Vagina (tissue), 2 donors: ENCODE results near the gene NGEF. TPM values are rescaled to one million over a fixed set of nuclear protein-coding genes. Genes with fewer than 3 reads are reported as not detected.

Experiments
- DNase-seq, 2 donors: peaks; one replicate each; pipeline ENCODE4 v3.0.0-alpha.2; 2017; ENCODE audit errors: extremely low spot score in 2 of 2
- H3K27ac ChIP-seq: fragments of 200-600 bp; sonication (generic); one replicate; pipeline ENCODE4 v1.5.1; 2019
- H3K27me3 ChIP-seq: fragments of 200-600 bp; sonication (generic); one replicate; pipeline ENCODE4 v1.5.1; 2019
- H3K36me3 ChIP-seq, 2 donors: fragments of 200-600 bp; sonication (generic); one replicate each; pipeline ENCODE4 v1.5.1; 2017 to 2019
- H3K4me1 ChIP-seq: fragments of 200-600 bp; sonication (generic); one replicate; pipeline ENCODE4 v1.5.1; 2019
- H3K4me3 ChIP-seq, 2 donors: fragments of 200-600 bp; sonication (generic); 1 replicate in 1 of 2; 2 replicates in 1 of 2; pipeline ENCODE4 v1.5.1; 2016 to 2019
- H3K9me3 ChIP-seq: fragments of 200-600 bp; sonication (generic); one replicate; pipeline ENCODE4 v1.5.1; 2019
- CTCF ChIP-seq, 3 experiments: fragments of 450-650 bp in 2 of 3; fragments of 200-600 bp in 1 of 3; sonication (generic) in 1 of 3; IDR thresholded peaks; one replicate each; pipeline ENCODE4 v1.5.1; 2017 to 2019; ENCODE audit warnings: antibody characterized with exemption in 3 of 3, mild to moderate bottlenecking in 2 of 3, moderate library complexity in 2 of 3
- POLR2A ChIP-seq, 2 donors: fragments of 450-650 bp; IDR thresholded peaks; one replicate each; pipeline ENCODE4 v1.6.1; 2017; ENCODE audit warnings: antibody characterized with exemption in 2 of 2, mild to moderate bottlenecking in 2 of 2, moderate library complexity in 2 of 2
- POLR2AphosphoS5 ChIP-seq, 2 donors: sonication (generic); formaldehyde crosslinking; IDR thresholded peaks; one replicate each; pipeline ENCODE4 v1.9.0; 2017; ENCODE audit warnings: antibody characterized with exemption in 2 of 2, mild to moderate bottlenecking in 2 of 2, low read depth in 1 of 2; ENCODE audit not compliant: insufficient read depth in 1 of 2
- intact Hi-C: fragments of 100-400 bp; cut with DNase I; formaldehyde crosslinking; loops from one replicate; pipeline ENCODE4 v1.15.1; 2023
- total RNA-seq: library from RNA; depleted of rRNA; stranded (reverse); fragments of >200 nt; gene quantifications from one replicate; pipeline ENCODE4 v1.2.3, GENCODE V29; 2016

The NGEF gene
- total RNA-seq, 1 donor from 2014 or later = 4.9 TPM

DNA sequence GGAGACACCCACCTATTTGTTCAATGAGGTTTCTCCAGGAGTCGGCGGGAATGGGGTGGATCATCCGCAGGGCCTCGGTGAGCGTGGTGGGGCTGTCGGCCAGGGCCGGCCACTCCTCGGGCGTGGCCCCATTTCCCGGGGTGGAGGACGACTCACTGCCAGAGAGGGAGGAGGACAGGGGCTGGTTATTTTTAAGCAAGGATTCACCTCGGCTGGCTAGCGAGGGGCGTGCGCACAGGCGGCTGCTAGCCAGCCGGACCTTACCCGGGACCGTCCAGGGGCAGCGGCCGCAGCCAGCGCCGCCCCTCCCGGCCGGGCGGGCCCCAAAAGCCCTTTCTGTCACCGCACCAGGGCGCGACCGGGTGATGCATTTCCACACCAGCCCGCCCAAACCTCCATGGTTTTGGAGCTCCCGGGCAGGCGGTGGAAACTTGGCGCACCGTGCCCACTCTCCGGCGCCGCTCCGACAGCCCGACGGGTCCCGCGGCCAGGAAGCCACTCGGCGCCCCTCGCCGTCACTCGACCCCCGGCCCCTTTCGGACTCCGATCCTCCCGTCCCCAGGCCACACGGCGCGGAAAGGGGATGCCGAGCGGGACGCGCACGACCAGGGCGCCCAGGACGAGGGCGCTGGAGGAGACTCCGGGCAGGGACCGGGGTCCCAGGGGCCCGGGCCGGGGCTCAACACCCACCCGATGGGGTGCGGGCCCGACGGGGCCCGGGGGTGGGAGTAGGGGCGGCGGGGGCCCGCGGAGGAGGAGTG, 85.8 kb downstream of the NGEF start:
- no peak for DNase-seq
- H3K36me3 ChIP-seq = no peaks in the 10 kb centered on the region
- no peaks in the 10 kb centered on the region for H3K27me3 ChIP-seq
- no peaks in the 10 kb centered on the region for H3K9me3 ChIP-seq
- peak overlapping the region; percentile 41 to 55 for H3K4me3 ChIP-seq
- H3K27ac ChIP-seq = no peak overlapping the region
- intact Hi-C loops = no loop called here
- TF ChIP-seq CTCF (IDR thresholded peaks at IDR 0.05) (no peak), POLR2AphosphoS5 (IDR thresholded peaks at IDR 0.05; ENCODE audit: insufficient read depth in 1 of 2, low read depth in 1 of 2) (no peak), POLR2A (IDR thresholded peaks at IDR 0.05) (no peak)
- H3K4me1 ChIP-seq = peaks cover 26% of the 10 kb centered on the region

DNA sequence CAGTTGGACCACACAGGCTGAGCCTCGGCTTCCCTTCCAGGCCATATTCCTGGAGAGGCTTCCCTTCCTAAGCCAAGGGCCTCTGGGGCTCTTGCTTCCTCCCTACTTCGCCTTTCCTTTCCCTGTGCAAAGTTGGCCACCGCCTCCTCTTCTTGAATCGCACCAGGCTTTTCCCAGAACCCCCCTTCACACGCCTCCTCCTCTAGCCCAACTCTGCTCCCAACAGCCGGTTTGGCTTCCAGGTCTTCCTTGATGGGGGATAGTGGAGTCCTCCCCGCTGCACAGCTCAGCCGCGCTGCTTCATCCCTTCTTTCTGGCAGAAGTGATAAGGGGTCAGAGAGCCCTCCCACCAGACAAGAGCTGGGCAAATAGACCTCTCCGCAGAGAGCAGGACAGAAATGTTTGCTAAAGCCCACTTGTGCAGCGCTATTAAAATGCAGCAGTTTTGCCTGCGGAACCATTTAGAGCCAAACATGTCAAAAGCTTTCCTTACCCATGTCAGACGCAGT, 86.6 kb downstream of the NGEF start:
- peaks cover 26% of the 10 kb centered on the region for H3K4me1 ChIP-seq
- H3K4me3 ChIP-seq = peak overlapping the region in 1 of 2 donors; percentile 55
- H3K9me3 ChIP-seq = no peaks in the 10 kb centered on the region
- TF ChIP-seq POLR2AphosphoS5 (IDR thresholded peaks at IDR 0.05; ENCODE audit: insufficient read depth in 1 of 2, low read depth in 1 of 2) (no peak), POLR2A (IDR thresholded peaks at IDR 0.05) (no peak), CTCF (IDR thresholded peaks at IDR 0.05) (no peak)
- H3K27me3 ChIP-seq = no peaks in the 10 kb centered on the region
- no peaks in the 10 kb centered on the region for H3K36me3 ChIP-seq
- intact Hi-C loops = no loop called here
- no peak for DNase-seq
- H3K27ac ChIP-seq = no peak overlapping the region

- H3K27me3 ChIP-seq = no peaks in the 10 kb centered on the region
- no peaks in the 10 kb centered on the region for H3K36me3 ChIP-seq
- H3K4me1 ChIP-seq = peaks cover 26% of the 10 kb centered on the region
- TF ChIP-seq CTCF (IDR thresholded peaks at IDR 0.05) = no peak
- no peak for TF ChIP-seq POLR2AphosphoS5 (IDR thresholded peaks at IDR 0.05; ENCODE audit: insufficient read depth in 1 of 2, low read depth in 1 of 2)
- no peak for TF ChIP-seq POLR2A (IDR thresholded peaks at IDR 0.05)
- no peaks in the 10 kb centered on the region for H3K9me3 ChIP-seq
- intact Hi-C loops = no loop called here
- H3K4me3 ChIP-seq = no peak overlapping the region
- H3K27ac ChIP-seq = no peak overlapping the region
- no peak for DNase-seq
Observed at GRCh38 chr2:232925821-232926156, 87.3 kb downstream of the NGEF start.

- Histone ChIP-seq H3K4me3 (no peak overlapping the region), H3K36me3 (no peaks in the 10 kb centered on the region), H3K27ac (no peak overlapping the region), H3K4me1 (peaks cover 26% of the 10 kb centered on the region), H3K9me3 (no peaks in the 10 kb centered on the region), H3K27me3 (no peaks in the 10 kb centered on the region)
- no peak for TF ChIP-seq POLR2A (IDR thresholded peaks at IDR 0.05)
- TF ChIP-seq CTCF (IDR thresholded peaks at IDR 0.05) = no peak
- TF ChIP-seq POLR2AphosphoS5 (IDR thresholded peaks at IDR 0.05; ENCODE audit: insufficient read depth in 1 of 2, low read depth in 1 of 2) = peak in 1 of 2 donors; percentile 34
- intact Hi-C loops = no loop called here
- DNase-seq = no peak
Observed at GRCh38 chr2:232925153-232925820, 87.8 kb downstream of the NGEF start.

DNA sequence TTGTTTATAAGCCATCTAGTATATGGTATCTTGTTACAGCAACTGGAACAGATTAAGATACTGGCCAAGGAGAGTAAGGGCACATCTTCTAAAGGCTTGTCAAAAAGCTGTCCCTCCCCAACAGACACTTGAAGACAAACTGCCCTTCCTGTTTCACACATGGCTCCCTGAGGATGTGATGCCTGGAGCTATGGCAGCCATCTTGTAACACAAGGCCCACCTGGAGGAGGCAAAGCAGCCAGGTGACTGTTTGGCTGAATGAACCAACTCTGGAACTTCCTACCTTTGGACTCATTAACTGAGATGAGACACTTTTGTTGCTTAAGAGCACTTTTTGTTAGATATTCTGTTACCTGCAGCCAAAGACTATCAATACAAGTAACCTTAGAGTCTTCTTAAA, 88.6 kb downstream of the NGEF start:
- Histone ChIP-seq H3K4me3 (no peak overlapping the region), H3K36me3 (no peaks in the 10 kb centered on the region), H3K9me3 (no peaks in the 10 kb centered on the region), H3K4me1 (peaks cover 26% of the 10 kb centered on the region), H3K27ac (no peak overlapping the region), H3K27me3 (no peaks in the 10 kb centered on the region)
- intact Hi-C loops = no loop called here
- TF ChIP-seq CTCF (IDR thresholded peaks at IDR 0.05) (no peak), POLR2A (IDR thresholded peaks at IDR 0.05) (no peak), POLR2AphosphoS5 (IDR thresholded peaks at IDR 0.05; ENCODE audit: insufficient read depth in 1 of 2, low read depth in 1 of 2) (no peak)
- DNase-seq = no peak
